Renal cortical epithelial cell (primary cell): Measurements from ENCODE around the gene ZMYND8. TPM values are rescaled to one million over a fixed set of nuclear protein-coding genes. Genes with fewer than 3 reads are reported as not detected.
"Not testable (repeated sequence)": the region's sequence is repeated elsewhere in the genome, so short reads cannot be mapped to it uniquely, and the experiment has no call there.

Experiments used
- DNase-seq: peaks from one replicate; pipeline ENCODE4 v3.0.0-alpha.2; 2011; ENCODE audit warnings: low read depth
- total RNA-seq: library from RNA; depleted of rRNA; stranded (reverse); fragments of >200 nt; gene quantifications from 2 replicates; pipeline ENCODE4 v1.2.3, GENCODE V29; 2014

Gene ZMYND8
- total RNA-seq, 1 donor from 2014 or later = 21.9 TPM

GRCh38 chr20:47265984-47266383 is 90.5 kb downstream of the ZMYND8 start:
- DNase-seq = no peak

GRCh38 chr20:47265214-47265613 is 91.3 kb downstream of the ZMYND8 start:
- no peak for DNase-seq

DNA sequence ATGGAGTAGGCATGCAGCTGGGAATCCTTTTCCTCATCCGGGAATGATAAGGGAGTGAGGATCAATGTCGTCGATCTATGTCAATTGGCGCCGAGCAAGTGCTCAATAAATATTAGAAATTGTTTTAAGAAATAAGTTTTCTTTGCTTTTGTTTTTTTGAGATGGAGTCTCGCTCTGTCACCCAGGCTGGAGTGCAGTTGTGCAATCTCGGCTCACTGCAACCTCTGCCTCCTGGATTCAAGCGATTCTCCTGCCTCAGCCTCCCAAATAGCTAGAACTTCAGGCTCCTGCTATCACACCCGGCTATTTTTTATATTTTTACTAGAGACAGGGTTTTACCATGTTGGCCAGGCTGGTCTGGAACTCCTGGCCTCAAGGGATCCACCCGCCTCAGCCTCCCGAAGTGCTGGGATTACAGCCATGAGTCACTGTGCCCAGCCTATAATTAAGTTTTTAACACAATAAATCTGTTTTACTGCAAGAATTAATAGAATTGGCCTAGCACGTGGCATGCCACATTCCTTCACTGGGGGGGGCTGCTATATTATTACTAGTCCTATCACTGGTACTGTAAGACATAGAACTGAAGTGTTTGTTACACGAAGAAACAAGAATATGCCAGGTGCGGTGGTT is 92.2 kb downstream of the ZMYND8 start:
- not testable (repeated sequence) for DNase-seq

DNA sequence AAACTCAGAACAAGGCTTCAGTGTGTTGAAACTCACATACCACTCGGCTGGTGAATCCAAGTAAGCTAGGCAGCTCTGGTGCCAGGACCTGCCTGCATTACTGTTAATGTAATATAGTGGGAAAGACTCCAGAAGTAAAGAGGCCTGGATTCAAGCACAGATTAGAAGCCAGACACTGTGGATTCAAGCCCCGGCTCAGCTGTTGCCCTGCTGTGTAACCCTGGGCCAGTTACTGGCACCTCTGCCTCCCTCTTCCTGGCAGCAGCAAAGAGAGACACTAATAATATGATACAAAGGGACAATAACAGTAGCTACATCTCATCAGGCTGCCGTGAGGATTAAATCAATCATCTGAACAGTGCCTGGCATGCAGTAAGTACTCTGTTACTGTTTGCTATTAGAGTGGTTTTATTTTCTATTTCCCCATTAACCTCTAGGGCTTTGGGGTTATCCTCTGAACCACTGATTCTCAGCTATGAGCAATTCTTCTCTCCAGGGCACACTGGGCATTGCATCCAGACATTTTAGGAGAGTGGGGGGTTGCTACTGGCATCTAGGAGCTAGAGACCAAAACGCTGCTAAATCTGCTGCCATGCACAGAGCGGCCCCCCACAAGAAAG is 92.9 kb downstream of the ZMYND8 start:
- DNase-seq = no peak

- DNase-seq = no peak
These were observed 93.4 kb downstream of the ZMYND8 start for GRCh38 chr20:47263080-47263464.

DNA sequence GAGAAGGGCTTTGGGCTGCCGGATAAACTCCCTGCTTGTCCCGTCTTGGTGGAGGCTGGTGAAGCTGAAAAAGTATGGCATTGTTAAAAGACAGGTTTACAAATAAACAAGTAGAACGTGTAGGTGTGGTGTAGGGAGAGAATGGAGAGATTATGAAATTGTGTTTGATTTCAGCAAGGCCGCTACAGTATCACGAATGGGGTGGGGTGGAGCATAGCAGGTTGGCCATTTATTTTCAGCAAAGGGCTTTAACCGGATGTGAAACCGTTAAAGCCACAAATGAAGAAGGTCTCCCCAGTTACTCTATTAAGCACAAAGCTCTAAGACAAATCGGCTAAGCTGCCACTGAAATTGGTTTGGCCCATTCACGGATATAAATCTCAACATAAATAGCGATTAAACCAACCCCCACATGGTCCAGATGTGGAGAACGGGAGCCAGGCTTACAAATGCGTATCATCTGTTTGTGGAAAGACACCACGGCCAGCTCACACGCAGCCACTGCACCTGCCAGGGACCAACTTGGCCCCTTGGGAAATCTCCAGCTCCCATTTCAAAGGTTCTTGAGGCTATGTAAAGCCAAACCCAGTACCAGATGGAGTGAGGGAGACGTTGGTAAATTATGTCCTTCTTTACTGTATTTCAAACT is 94.0 kb downstream of the ZMYND8 start:
- no peak for DNase-seq

DNA sequence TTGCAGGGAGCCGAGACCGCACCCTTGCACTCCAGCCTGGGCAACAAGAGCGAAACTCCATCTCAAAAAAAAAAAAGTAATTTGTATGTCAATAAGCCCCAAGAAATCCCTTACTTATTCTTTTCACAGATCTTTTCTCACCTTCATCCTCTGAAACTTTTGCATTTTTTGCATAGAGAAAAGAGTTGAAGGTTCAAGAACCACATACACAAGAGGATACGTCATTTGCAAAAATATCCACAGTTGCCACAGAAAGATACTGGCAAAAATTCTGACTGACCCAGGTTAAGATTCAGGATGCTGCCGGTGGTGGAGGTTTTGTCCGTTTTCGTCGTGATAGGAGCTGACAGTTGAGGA is 94.5 kb downstream of the ZMYND8 start:
- no peak for DNase-seq

- DNase-seq = not testable (repeated sequence)
These were observed 95.2 kb downstream of the ZMYND8 start for GRCh38 chr20:47261161-47261774.

DNA sequence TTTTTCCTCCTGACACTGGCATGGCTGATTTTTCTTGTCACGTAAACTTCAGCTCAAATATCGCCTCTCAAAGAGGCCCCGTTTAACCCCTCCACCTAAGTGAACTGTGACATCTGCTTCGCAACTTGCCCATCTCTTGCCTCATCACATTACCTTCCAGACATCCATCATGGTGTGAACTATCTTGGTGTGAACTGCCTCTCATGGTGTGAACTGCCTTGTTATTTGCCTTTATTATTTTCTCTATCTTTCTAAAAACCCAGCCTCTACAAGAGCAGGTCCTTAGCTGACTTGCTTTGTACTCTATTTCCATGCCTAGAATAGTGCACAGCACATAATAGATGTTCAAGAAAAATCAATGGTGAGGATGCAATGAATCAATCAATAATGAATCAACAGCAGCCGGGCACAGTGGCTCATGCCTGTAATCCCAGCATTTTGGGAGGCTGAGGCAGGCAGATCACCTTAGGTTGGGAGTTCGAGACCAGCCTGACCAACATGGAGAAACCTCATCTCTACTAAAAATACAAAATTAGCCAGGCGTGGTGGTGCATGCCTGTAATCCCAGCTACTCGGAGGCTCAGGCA is 95.9 kb downstream of the ZMYND8 start:
- not testable (repeated sequence) for DNase-seq

- DNase-seq = peak; percentile 86
These were observed 97.5 kb downstream of the ZMYND8 start for GRCh38 chr20:47258745-47259695.

DNA sequence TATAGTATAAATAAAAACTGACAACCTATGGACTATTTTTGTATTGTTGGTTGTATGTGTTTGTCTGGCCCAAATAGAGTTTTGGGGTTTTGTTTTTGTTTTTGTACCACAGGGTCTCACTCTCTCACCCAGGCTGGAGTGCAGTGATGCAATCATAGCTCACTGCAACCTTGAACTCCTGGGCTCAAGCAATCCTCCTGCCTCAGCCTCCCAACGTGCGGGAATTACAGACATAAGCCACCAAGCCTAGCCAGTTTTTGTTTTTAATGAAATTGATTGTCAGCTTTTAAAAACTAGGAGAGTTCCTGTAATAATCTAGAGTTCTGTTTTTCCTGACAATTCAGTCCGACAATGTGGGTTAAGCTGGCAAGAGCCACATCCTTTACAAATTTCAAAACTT is 98.7 kb downstream of the ZMYND8 start:
- DNase-seq = no peak

- no peak for DNase-seq
These were observed 99.2 kb downstream of the ZMYND8 start for GRCh38 chr20:47257256-47257655.

- peak; percentile 19 for DNase-seq
These were observed 99.7 kb downstream of the ZMYND8 start for GRCh38 chr20:47256668-47257236.

DNA sequence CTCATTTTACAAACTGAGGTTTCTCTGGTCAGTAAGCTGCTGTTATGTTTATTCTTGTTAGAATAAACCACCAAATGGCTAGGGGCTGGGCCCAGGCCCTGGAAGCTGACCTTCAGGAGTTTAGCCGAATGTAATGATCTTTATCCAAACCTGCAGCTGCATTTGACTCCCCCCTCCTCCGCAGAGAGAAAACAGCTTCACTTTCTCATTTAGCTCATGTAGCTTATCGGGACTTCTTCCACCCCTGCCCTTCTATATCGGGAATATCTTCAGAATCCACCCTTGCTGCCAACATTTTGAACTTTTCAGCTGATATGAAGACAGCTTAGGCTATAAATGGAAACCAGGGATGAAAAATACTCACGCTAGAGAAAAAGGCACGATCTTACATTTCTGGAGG is 102.6 kb downstream of the ZMYND8 start:
- DNase-seq = no peak

DNA sequence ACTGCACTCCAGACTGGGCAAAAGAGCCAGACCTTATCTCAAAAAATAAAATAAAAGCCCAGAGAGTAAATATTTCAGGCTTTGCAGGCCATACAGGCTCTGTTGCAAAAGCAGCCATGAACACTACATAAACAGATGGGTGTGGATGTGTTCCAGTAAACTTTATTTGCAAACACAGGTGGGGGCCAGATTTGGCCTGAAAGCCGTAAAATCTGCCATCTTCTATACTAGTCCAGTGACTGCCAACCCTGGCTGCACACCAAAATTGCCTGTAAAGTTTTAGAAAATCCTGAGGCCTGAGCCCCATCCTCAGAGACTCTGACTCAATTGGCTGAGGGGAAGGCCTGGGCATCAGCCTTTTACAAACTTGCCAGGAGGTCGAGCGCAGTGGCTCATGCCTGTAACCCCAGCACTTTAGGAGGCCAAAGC is 103.6 kb downstream of the ZMYND8 start:
- DNase-seq = no peak

GRCh38 chr20:47251154-47252020 is 105.1 kb downstream of the ZMYND8 start:
- DNase-seq = no peak

GRCh38 chr20:47250360-47250759 is 106.1 kb downstream of the ZMYND8 start:
- no peak for DNase-seq

- DNase-seq = no peak
These were observed 106.6 kb downstream of the ZMYND8 start for GRCh38 chr20:47249913-47250312.

DNA sequence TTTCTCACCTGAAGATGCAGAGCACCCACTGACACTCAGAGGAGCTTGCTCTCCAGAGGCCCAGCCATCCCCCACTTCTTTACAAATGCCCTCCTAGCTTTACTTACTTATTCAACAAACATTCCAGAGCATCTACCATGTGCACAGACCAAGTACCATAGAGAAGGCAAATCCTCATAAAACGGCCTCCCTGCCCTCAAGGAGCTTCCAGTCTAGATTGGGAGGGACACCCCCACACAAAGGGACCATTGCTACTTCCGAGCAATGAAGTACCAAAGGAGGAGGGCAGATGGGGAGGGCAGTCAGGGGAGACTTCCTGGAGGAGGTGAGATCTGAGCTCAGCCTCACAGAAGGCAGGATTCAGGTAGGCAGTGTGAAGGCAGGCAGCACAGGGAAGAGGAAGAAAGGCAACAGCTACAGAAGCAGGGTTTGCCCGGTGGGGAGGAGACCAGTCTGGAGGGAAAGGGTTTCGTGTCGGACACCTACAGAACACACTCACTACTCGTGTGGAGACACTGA is 108.0 kb downstream of the ZMYND8 start:
- no peak for DNase-seq

DNA sequence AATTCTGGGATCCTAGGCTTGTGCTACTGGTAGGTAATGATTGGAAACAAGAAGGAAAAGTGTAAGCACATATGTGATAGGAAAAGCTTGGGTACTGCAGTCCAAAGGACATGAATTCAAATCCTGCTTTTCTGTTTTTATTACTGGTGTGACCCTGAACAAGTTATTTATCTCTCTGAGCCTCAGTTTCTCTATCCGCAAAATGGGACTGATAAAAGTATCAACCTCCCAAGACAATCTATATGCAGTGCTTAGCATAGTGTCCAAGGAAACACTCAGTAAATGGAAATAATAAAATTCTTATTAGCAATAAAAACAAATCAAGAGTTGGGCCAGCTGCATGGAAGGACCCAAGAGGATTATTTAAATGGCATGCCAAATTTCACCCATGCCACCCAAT is 108.5 kb downstream of the ZMYND8 start:
- DNase-seq = no peak
